PC-9 (cell line): ENCODE results near the gene PROC. TPM values are rescaled to one million over a fixed set of nuclear protein-coding genes. Genes with fewer than 3 reads are reported as not detected.

ENCODE experiments used
- BruUV-seq: library from RNA; stranded (reverse); fragments of 400-500 nt; replicated peaks from 2 replicates; lab custom pipeline; 2021; lab: Mats Ljungman, UMichigan
- CTCF ChIA-PET: fragments of 300-600 bp; sonication (Branson Sonifier 250); formaldehyde crosslinking; loops from one replicate; lab custom pipeline; 2022; ENCODE audit warnings: antibody characterized with exemption; lab: Charles Lee
- POLR2A ChIA-PET: fragments of 300-600 bp; sonication (Branson Sonifier 250); formaldehyde crosslinking; loops from one replicate; lab custom pipeline; 2022; ENCODE audit warnings: antibody characterized with exemption; ENCODE audit not compliant: unreplicated experiment; lab: Charles Lee
- DNase-seq, 2 experiments: peaks; one replicate each; pipeline versions ENCODE4 v3.0.0 to v3.0.0-alpha.2; 2015 to 2022; ENCODE audit warnings: mixed read lengths in 1 of 2
- H2AFZ ChIP-seq: fragments of 200-600 bp; sonication (generic); 2 replicates; pipeline ENCODE4 v1.8.1; 2017; ENCODE audit warnings: antibody characterized with exemption
- H3F3A ChIP-seq: fragments of 200-600 bp; sonication (generic); 2 replicates; pipeline ENCODE4 v1.8.1; 2017; ENCODE audit warnings: antibody characterized with exemption, mild to moderate bottlenecking, low read depth; ENCODE audit not compliant: insufficient read depth
- H3K27ac ChIP-seq: fragments of 200-600 bp; sonication (generic); 2 replicates; pipeline ENCODE4 v1.6.1; 2016; ENCODE audit warnings: mixed run types
- H3K27me3 ChIP-seq: fragments of 200-600 bp; sonication (generic); 2 replicates; pipeline ENCODE4 v1.6.1; 2016; ENCODE audit warnings: low read depth, mixed run types; ENCODE audit not compliant: insufficient read depth
- H3K36me3 ChIP-seq: fragments of 200-600 bp; sonication (generic); 2 replicates; pipeline ENCODE4 v1.6.1; 2016; ENCODE audit warnings: low read depth, mixed run types
- H3K4me1 ChIP-seq: fragments of 200-600 bp; sonication (generic); replicated peaks from 2 replicates; pipeline ENCODE4 v1.6.1; 2016; ENCODE audit warnings: mixed run types; ENCODE audit not compliant: insufficient read depth
- H3K4me2 ChIP-seq: fragments of 200-600 bp; sonication (generic); 2 replicates; pipeline ENCODE4 v1.6.1; 2017; ENCODE audit warnings: mixed run types
- H3K4me3 ChIP-seq: fragments of 200-600 bp; sonication (generic); 2 replicates; pipeline ENCODE4 v1.6.1; 2016; ENCODE audit warnings: mixed run types
- H3K79me2 ChIP-seq: fragments of 200-600 bp; sonication (generic); 2 replicates; pipeline ENCODE4 v1.6.1; 2017; ENCODE audit warnings: low read depth, mixed run types
- H3K9me2 ChIP-seq: fragments of 200-600 bp; sonication (generic); 2 replicates; pipeline ENCODE4 v1.8.1; 2017; ENCODE audit warnings: mild to moderate bottlenecking; ENCODE audit not compliant: insufficient read depth
- H3K9me3 ChIP-seq: fragments of 200-600 bp; sonication (generic); 2 replicates; pipeline ENCODE4 v1.8.1; 2016; ENCODE audit warnings: low read depth; ENCODE audit not compliant: insufficient read depth
- H4K20me1 ChIP-seq: fragments of 200-600 bp; sonication (generic); 2 replicates; pipeline ENCODE4 v1.8.1; 2017; ENCODE audit not compliant: insufficient read depth
- EZH2 ChIP-seq: fragments of 200-600 bp; sonication (generic); IDR thresholded peaks from 2 replicates; pipeline ENCODE4 v1.8.0; 2017; ENCODE audit warnings: antibody characterized with exemption, low read depth
- intact Hi-C: fragments of 100-400 bp; cut with micrococcal nuclease; formaldehyde crosslinking; loops from one replicate; pipeline ENCODE4 v1.10.0; 2022; ENCODE audit not compliant: unreplicated experiment
- total RNA-seq: library from RNA; stranded (reverse); gene quantifications from 2 replicates; pipeline ENCODE4 v1.2.3, GENCODE V29; 2021
- TF ChIP-seq, protein P1 (sequence below): fragments of 200-600 bp; sonication (generic); conservative IDR thresholded peaks from 2 replicates; pipeline ENCODE4 v1.6.1; 2017; ENCODE audit warnings: mixed run types, antibody characterized with exemption, mild to moderate bottlenecking, moderate library complexity

PROC gene
- total RNA-seq, 1 experiment from 2014 or later: 6.1 TPM

DNA sequence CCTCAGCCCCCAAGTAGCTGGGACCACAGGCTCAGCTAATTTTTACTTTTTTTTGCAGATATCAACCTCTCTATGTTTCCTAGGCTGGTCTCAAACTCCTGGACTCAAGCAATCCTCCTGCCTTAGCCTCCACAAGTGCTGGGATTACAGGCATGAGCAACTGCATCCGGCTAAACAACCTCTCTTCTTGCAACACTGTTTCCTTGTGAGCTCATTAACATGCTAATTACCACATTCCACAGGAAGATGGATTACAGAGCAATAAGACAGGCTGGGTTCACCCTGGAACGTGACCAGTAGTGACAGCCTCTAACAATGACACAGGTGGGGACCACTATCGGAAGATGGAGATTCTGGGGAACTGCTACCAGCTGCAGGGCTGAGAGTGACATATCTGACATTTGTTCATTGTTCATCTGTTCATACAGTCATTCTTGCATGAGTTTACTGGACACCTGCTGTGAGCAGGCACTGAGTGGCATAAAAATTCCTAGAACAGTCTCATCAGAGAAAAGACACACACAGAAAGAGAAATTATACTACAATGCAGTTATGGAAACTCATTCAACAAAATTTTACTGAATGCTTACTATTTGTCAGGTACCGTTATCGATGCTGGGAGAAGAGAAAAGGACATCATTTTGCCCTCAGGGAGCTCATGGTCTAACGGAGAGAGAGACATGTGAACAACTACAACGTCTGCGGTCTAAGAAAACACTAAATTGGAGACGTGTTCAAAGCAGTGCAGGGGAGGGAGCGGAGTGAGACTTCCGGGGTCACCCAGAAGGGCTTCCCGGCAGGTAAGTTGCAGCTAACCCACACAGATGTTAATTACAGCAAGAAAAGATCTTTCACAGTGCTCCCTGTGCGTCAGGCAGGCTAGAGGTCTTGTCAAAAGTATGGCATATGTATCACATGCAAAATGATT is 37.6 kb downstream of the PROC start:
- CTCF ChIA-PET: no interaction called here
- no peak overlapping the region for H3K4me2 ChIP-seq

DNA sequence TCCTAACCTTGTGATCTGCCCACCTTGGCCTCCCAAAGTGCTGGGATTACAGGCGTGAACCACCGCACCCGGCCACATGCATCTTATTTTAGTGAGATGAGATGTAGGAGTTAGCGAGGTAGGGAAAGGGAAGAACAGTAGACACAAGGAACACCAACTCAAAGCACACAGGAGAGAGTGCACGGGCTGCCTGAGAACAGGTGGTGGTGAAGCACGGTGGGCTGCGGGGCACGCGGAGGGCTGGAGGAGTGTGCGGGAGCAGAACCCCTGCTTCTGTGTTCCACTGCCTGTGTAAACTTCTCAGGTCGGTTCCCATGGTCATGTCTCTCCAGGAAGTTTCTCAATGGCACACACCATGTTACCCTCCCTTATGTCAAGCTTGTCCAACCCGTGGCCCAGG is 38.7 kb downstream of the PROC start:
- H3F3A ChIP-seq: no peaks in the 10 kb centered on the region
- no peaks in the 10 kb centered on the region for H3K9me3 ChIP-seq
- H3K36me3 ChIP-seq: no peaks in the 10 kb centered on the region
- CTCF ChIA-PET: no interaction called here
- H3K4me1 ChIP-seq: no peaks in the 10 kb centered on the region
- no peak for DNase-seq
- no TSS peak for BruUV-seq
- no peaks in the 10 kb centered on the region for H3K9me2 ChIP-seq
- intact Hi-C loops: no loop called here
- H4K20me1 ChIP-seq: no peaks in the 10 kb centered on the region
- H2AFZ ChIP-seq: no peak overlapping the region
- no peaks in the 10 kb centered on the region for H3K79me2 ChIP-seq
- TF ChIP-seq EZH2: no peak
- TF ChIP-seq, protein P1, sequence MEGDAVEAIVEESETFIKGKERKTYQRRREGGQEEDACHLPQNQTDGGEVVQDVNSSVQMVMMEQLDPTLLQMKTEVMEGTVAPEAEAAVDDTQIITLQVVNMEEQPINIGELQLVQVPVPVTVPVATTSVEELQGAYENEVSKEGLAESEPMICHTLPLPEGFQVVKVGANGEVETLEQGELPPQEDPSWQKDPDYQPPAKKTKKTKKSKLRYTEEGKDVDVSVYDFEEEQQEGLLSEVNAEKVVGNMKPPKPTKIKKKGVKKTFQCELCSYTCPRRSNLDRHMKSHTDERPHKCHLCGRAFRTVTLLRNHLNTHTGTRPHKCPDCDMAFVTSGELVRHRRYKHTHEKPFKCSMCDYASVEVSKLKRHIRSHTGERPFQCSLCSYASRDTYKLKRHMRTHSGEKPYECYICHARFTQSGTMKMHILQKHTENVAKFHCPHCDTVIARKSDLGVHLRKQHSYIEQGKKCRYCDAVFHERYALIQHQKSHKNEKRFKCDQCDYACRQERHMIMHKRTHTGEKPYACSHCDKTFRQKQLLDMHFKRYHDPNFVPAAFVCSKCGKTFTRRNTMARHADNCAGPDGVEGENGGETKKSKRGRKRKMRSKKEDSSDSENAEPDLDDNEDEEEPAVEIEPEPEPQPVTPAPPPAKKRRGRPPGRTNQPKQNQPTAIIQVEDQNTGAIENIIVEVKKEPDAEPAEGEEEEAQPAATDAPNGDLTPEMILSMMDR: no peak
- H3K27me3 ChIP-seq: no peaks in the 10 kb centered on the region
- POLR2A ChIA-PET: no interaction called here
- no peak overlapping the region for H3K4me2 ChIP-seq
- no peak overlapping the region for H3K4me3 ChIP-seq
- no peak overlapping the region for H3K27ac ChIP-seq

More for the DNA sequence above, 37.6 kb downstream of the PROC start:
- H3K79me2 ChIP-seq: no peaks in the 10 kb centered on the region
- TF ChIP-seq, protein P1: no peak
- TF ChIP-seq EZH2: no peak
- H3F3A ChIP-seq: no peaks in the 10 kb centered on the region
- no peaks in the 10 kb centered on the region for H3K27me3 ChIP-seq
- no peak overlapping the region for H2AFZ ChIP-seq
- BruUV-seq: no TSS peak
- peak in 1 of 2 experiments; percentile 22 for DNase-seq
- no peaks in the 10 kb centered on the region for H4K20me1 ChIP-seq
- no peaks in the 10 kb centered on the region for H3K36me3 ChIP-seq
- POLR2A ChIA-PET: no interaction called here
- H3K27ac ChIP-seq: no peak overlapping the region
- no peak overlapping the region for H3K4me3 ChIP-seq
- intact Hi-C loops: no loop called here
- no peaks in the 10 kb centered on the region for H3K9me2 ChIP-seq
- H3K4me1 ChIP-seq: no peaks in the 10 kb centered on the region
- H3K9me3 ChIP-seq: no peaks in the 10 kb centered on the region

- H3K36me3 ChIP-seq: no peaks in the 10 kb centered on the region
- no peaks in the 10 kb centered on the region for H3K9me2 ChIP-seq
- ChIA-PET CTCF (no interaction called here), POLR2A (no interaction called here)
- H4K20me1 ChIP-seq: no peaks in the 10 kb centered on the region; the same call in 1 of the 2 replicates
- no peaks in the 10 kb centered on the region for H3K27me3 ChIP-seq
- no peak overlapping the region for H3K4me2 ChIP-seq
- DNase-seq: no peak
- no TSS peak for BruUV-seq
- no peaks in the 10 kb centered on the region for H3K79me2 ChIP-seq
- intact Hi-C loops: no loop called here
- no peaks in the 10 kb centered on the region for H3K9me3 ChIP-seq
- no peak for TF ChIP-seq EZH2
- TF ChIP-seq, protein P1: no peak
- H2AFZ ChIP-seq: no peak overlapping the region
- H3K27ac ChIP-seq: no peak overlapping the region
- no peak overlapping the region for H3K4me3 ChIP-seq
- H3F3A ChIP-seq: no peaks in the 10 kb centered on the region
- no peaks in the 10 kb centered on the region for H3K4me1 ChIP-seq
These were observed 44.2 kb downstream of the PROC start for GRCh38 chr2:127462461-127462860.
